Parathyroid adenoma (tissue), 2 donors: ENCODE measurements around the gene PSMC3.

ENCODE experiments used
- H2AFZ ChIP-seq: fragments of 300-600 bp; sonication (generic); one replicate; pipeline ENCODE4 v1.7.0; 2017; ENCODE audit warnings: antibody characterized with exemption, mild to moderate bottlenecking
- H3K27ac ChIP-seq: fragments of 300-600 bp; sonication (generic); one replicate; pipeline ENCODE4 v1.7.0; 2017
- H3K27me3 ChIP-seq: fragments of 300-600 bp; sonication (generic); one replicate; pipeline ENCODE4 v1.7.0; 2017; ENCODE audit warnings: low read length; ENCODE audit not compliant: control insufficient read depth, insufficient read depth
- H3K36me3 ChIP-seq: fragments of 300-600 bp; sonication (generic); one replicate; pipeline ENCODE4 v1.7.0; 2017; ENCODE audit warnings: low read length; ENCODE audit not compliant: control insufficient read depth, insufficient read depth
- H3K4me1 ChIP-seq: fragments of 300-600 bp; sonication (generic); one replicate; pipeline ENCODE4 v1.7.0; 2017; ENCODE audit warnings: control low read depth
- H3K4me2 ChIP-seq: fragments of 300-600 bp; sonication (generic); one replicate; pipeline ENCODE4 v1.7.0; 2017; ENCODE audit warnings: low read length
- H3K4me3 ChIP-seq: fragments of 300-600 bp; sonication (generic); one replicate; pipeline ENCODE4 v1.7.0; 2017; ENCODE audit warnings: low read depth, low read length
- H3K79me2 ChIP-seq: fragments of 300-600 bp; sonication (generic); one replicate; pipeline ENCODE4 v1.7.0; 2017; ENCODE audit warnings: control low read depth
- H3K9ac ChIP-seq: fragments of 300-600 bp; sonication (generic); one replicate; pipeline ENCODE4 v1.7.0; 2017; ENCODE audit warnings: mild to moderate bottlenecking
- H3K9me3 ChIP-seq: fragments of 300-600 bp; sonication (generic); one replicate; pipeline ENCODE4 v1.7.0; 2017; ENCODE audit warnings: low read length; ENCODE audit not compliant: control insufficient read depth
- CTCF ChIP-seq: fragments of 300-600 bp; sonication (generic); IDR thresholded peaks from one replicate; pipeline ENCODE4 v1.7.0; 2017; ENCODE audit warnings: antibody characterized with exemption, mild to moderate bottlenecking
- donor health status: primary hyperparathyroidism.

Gene PSMC3

GRCh38 chr11:47387944-47388696 lies 38.1 kb downstream of the PSMC3 start:
- no peak overlapping the region for H3K27ac ChIP-seq
- H3K4me1 ChIP-seq: no peaks in the 10 kb centered on the region

GRCh38 chr11:47384498-47384897 lies 41.7 kb downstream of the PSMC3 start:
- no peak overlapping the region for H3K4me3 ChIP-seq
- no peaks in the 10 kb centered on the region for H3K9me3 ChIP-seq
- H3K36me3 ChIP-seq: no peaks in the 10 kb centered on the region
- H3K9ac ChIP-seq: no peak overlapping the region
- H3K79me2 ChIP-seq: no peaks in the 10 kb centered on the region
- H3K4me2 ChIP-seq: no peak overlapping the region
- TF ChIP-seq CTCF: no peak
- H2AFZ ChIP-seq: no peak overlapping the region
- H3K27me3 ChIP-seq: no peaks in the 10 kb centered on the region
- no peak overlapping the region for H3K27ac ChIP-seq
- H3K4me1 ChIP-seq: no peaks in the 10 kb centered on the region

More at GRCh38 chr11:47387944-47388696, 38.1 kb downstream of the PSMC3 start:
- H3K4me3 ChIP-seq: no peak overlapping the region
- TF ChIP-seq CTCF: no peak
- H3K9me3 ChIP-seq: no peaks in the 10 kb centered on the region
- H3K36me3 ChIP-seq: no peaks in the 10 kb centered on the region
- no peak overlapping the region for H2AFZ ChIP-seq
- no peak overlapping the region for H3K4me2 ChIP-seq
- no peaks in the 10 kb centered on the region for H3K27me3 ChIP-seq
- no peaks in the 10 kb centered on the region for H3K79me2 ChIP-seq
- H3K9ac ChIP-seq: no peak overlapping the region

- Histone ChIP-seq H3K27ac (no peak overlapping the region), H2AFZ (no peak overlapping the region), H3K9ac (no peak overlapping the region), H3K4me2 (no peak overlapping the region), H3K4me1 (no peaks in the 10 kb centered on the region), H3K9me3 (no peaks in the 10 kb centered on the region), H3K27me3 (no peaks in the 10 kb centered on the region), H3K79me2 (no peaks in the 10 kb centered on the region), H3K4me3 (no peak overlapping the region), H3K36me3 (no peaks in the 10 kb centered on the region)
- TF ChIP-seq CTCF: no peak
Measured at GRCh38 chr11:47383071-47383470, 43.2 kb downstream of the PSMC3 start.

- Histone ChIP-seq H3K4me3 (no peak overlapping the region), H3K9me3 (no peaks in the 10 kb centered on the region)
- no peak for TF ChIP-seq CTCF
Measured at GRCh38 chr11:47380078-47380477, 46.2 kb downstream of the PSMC3 start.

GRCh38 chr11:47379317-47379716 lies 46.9 kb downstream of the PSMC3 start:
- no peak for TF ChIP-seq CTCF
- Histone ChIP-seq H3K4me2 (no peak overlapping the region), H3K79me2 (no peaks in the 10 kb centered on the region), H3K4me1 (no peaks in the 10 kb centered on the region), H3K4me3 (no peak overlapping the region), H3K27me3 (no peaks in the 10 kb centered on the region), H2AFZ (no peak overlapping the region), H3K9ac (no peak overlapping the region), H3K36me3 (no peaks in the 10 kb centered on the region), H3K9me3 (no peaks in the 10 kb centered on the region), H3K27ac (no peak overlapping the region)

More at GRCh38 chr11:47380078-47380477, 46.2 kb downstream of the PSMC3 start:
- Histone ChIP-seq H3K4me2 (no peak overlapping the region), H3K27me3 (no peaks in the 10 kb centered on the region), H3K36me3 (no peaks in the 10 kb centered on the region), H3K27ac (no peak overlapping the region), H3K9ac (no peak overlapping the region), H2AFZ (no peak overlapping the region), H3K79me2 (no peaks in the 10 kb centered on the region), H3K4me1 (no peaks in the 10 kb centered on the region)
